K562 (cell line): Measurements from ENCODE around the gene XRCC5. TPM values are rescaled to one million over a fixed set of nuclear protein-coding genes. Genes with fewer than 3 reads are reported as not detected.

Experiments
- ATAC-seq: fragments of 200-7000 bp; cut with Tn5 transposase; 3 replicates; pipeline ENCODE4 v1.9.1; 2020; ENCODE audit warnings: moderate library complexity
- BruUV-seq: library from RNA; stranded (reverse); fragments of 400-500 nt; replicated peaks from 2 replicates; lab custom pipeline; 2021; lab: Mats Ljungman, UMichigan
- CTCF ChIA-PET: fragments of 300-600 bp; formaldehyde crosslinking; extraction: SDS; loops from one replicate; lab custom pipeline; 2021; ENCODE audit warnings: low intra/inter-chr PET ratio; lab: Yijun Ruan, JAX
- POLR2A ChIA-PET: fragments of 300-600, 350-650 bp; sonication (Branson Sonifier 250); formaldehyde crosslinking; extraction: SDS; loops from one replicate; lab custom pipeline; 2021; ENCODE audit warnings: antibody characterized with exemption, inconsistent platforms; lab: Yijun Ruan, JAX
- DNase-seq, 4 experiments: peaks; one replicate each; pipeline versions ENCODE4 v3.0.0 to v3.0.0-alpha.2; 2011 to 2018; ENCODE audit warnings: low spot score in 3 of 4, mixed read lengths in 3 of 4; ENCODE audit errors: extremely low read depth in 1 of 4
- FAIRE-seq: peaks from 2 replicates; lab custom pipeline; 2011; peaks lifted over from hg19 to GRCh38; lab: Jason Lieb, UNC
- H2AFZ ChIP-seq: 2 replicates; pipeline ENCODE4 v1.6.0; 2011; ENCODE audit warnings: low read depth, low read length, control low read depth, inconsistent platforms
- H3K27ac ChIP-seq: fragments of 200-600 bp; 3 replicates; pipeline ENCODE4 v1.8.0; 2011; ENCODE audit warnings: low read depth, mild to moderate bottlenecking, control low read depth, inconsistent platforms, low read length, moderate library complexity, mixed read lengths; ENCODE audit errors: extremely low read depth
- H3K27me3 ChIP-seq, 2 experiments: fragments of 300-600 bp in 1 of 2; 2 replicates in 1 of 2; 3 replicates in 1 of 2; pipeline versions ENCODE4 v1.6.0 to v1.8.0; 2011; ENCODE audit warnings: inconsistent platforms in 2 of 2, low read length in 2 of 2, mild to moderate bottlenecking in 1 of 2, mixed read lengths in 1 of 2, moderate library complexity in 1 of 2; ENCODE audit not compliant: control insufficient read depth in 2 of 2, insufficient read depth in 2 of 2
- H3K36me3 ChIP-seq: fragments of 300-600 bp; 3 replicates; pipeline ENCODE4 v1.8.0; 2011; ENCODE audit warnings: mild to moderate bottlenecking, low read length, inconsistent platforms; ENCODE audit not compliant: control insufficient read depth, insufficient read depth
- H3K4me1 ChIP-seq, 2 experiments: fragments of 200-600 bp in 1 of 2; replicated peaks in 1 of 2; 2 replicates in 1 of 2; 3 replicates in 1 of 2; pipeline versions ENCODE4 v1.5.1 to v1.8.0; 2011; ENCODE audit warnings: inconsistent platforms in 2 of 2, low read length in 2 of 2, mild to moderate bottlenecking in 1 of 2, mixed read lengths in 1 of 2, moderate library complexity in 1 of 2; ENCODE audit not compliant: control insufficient read depth in 2 of 2, insufficient read depth in 2 of 2
- H3K4me2 ChIP-seq: 2 replicates; pipeline ENCODE4 v1.6.1; 2011; ENCODE audit warnings: low read length, control low read depth, inconsistent platforms, mixed read lengths; ENCODE audit not compliant: insufficient read depth
- H3K4me3 ChIP-seq: fragments of 200-600 bp; sonication (generic), shearing (Covaris generic); 2 replicates; pipeline ENCODE4 v1.5.1; 2016; ENCODE audit warnings: control low read depth, inconsistent platforms
- H3K79me2 ChIP-seq: fragments of 200-600 bp; 3 replicates; pipeline ENCODE4 v1.8.0; 2011; ENCODE audit warnings: low read length, inconsistent platforms; ENCODE audit not compliant: control insufficient read depth, insufficient read depth
- H3K9ac ChIP-seq, 2 experiments: 2 replicates each; pipeline versions ENCODE4 v1.6.0 to v1.6.1; 2011; ENCODE audit warnings: low read depth in 2 of 2, low read length in 2 of 2, control low read depth in 1 of 2, inconsistent platforms in 1 of 2, mild to moderate bottlenecking in 1 of 2, mixed read lengths in 1 of 2; ENCODE audit not compliant: insufficient read depth in 1 of 2
- H3K9me1 ChIP-seq: one replicate; pipeline ENCODE4 v1.6.0; 2011; ENCODE audit warnings: inconsistent platforms, mild to moderate bottlenecking, low read length, moderate library complexity; ENCODE audit not compliant: control insufficient read depth, insufficient read depth
- H3K9me3 ChIP-seq: replicated peaks from 2 replicates; pipeline ENCODE4 v1.5.1; 2011; ENCODE audit warnings: low read depth, low read length, inconsistent platforms; ENCODE audit not compliant: control insufficient read depth, insufficient read depth
- H4K20me1 ChIP-seq: replicated peaks from 2 replicates; pipeline ENCODE4 v1.6.1; 2011; ENCODE audit warnings: low read length, inconsistent platforms, mixed read lengths; ENCODE audit not compliant: control insufficient read depth, insufficient read depth
- BRF2 ChIP-seq: IDR thresholded peaks from 3 replicates; pipeline ENCODE4 v1.6.1; 2011; ENCODE audit warnings: borderline replicate concordance, mild to moderate bottlenecking; ENCODE audit not compliant: insufficient read length, insufficient read depth
- COPS2 ChIP-seq: fragments of 450-650 bp; conservative IDR thresholded peaks from 2 replicates; pipeline ENCODE4 v1.6.1; 2016; ENCODE audit warnings: mild to moderate bottlenecking, moderate library complexity
- DLX4 ChIP-seq: fragments of 250-450 bp; sonication (Bioruptor Pico); IDR thresholded peaks from 2 replicates; pipeline ENCODE4 v1.6.1; 2021; ENCODE audit warnings: mild to moderate bottlenecking
- MED1 ChIP-seq: sonication (generic); formaldehyde crosslinking; IDR thresholded peaks from 2 replicates; pipeline ENCODE4 v1.8.1; 2023; ENCODE audit warnings: missing genetic modification reagents, borderline replicate concordance
- MTA3 ChIP-seq: fragments of 450-650 bp; formaldehyde crosslinking; IDR thresholded peaks from 2 replicates; pipeline ENCODE4 v1.6.1; 2017; ENCODE audit warnings: mild to moderate bottlenecking, borderline replicate concordance
- RBBP5 ChIP-seq: fragments of 200-600 bp; sonication (generic); IDR thresholded peaks from 2 replicates; pipeline ENCODE4 v1.6.1; 2012; ENCODE audit warnings: borderline replicate concordance, mild to moderate bottlenecking, low read length, control low read depth, inconsistent platforms; ENCODE audit not compliant: insufficient read depth, poor library complexity, severe bottlenecking
- TAF7 ChIP-seq: fragments of 450-650 bp; IDR thresholded peaks from 2 replicates; pipeline ENCODE4 v1.6.1; 2016; ENCODE audit warnings: missing genetic modification characterization, missing compliant biosample characterization
- ZBED1 ChIP-seq: IDR thresholded peaks from 2 replicates; pipeline ENCODE4 v1.6.1; 2014
- ZC3H4 ChIP-seq: sonication (generic); formaldehyde crosslinking; IDR thresholded peaks from 2 replicates; pipeline ENCODE4 v1.9.0; 2021; ENCODE audit warnings: missing genetic modification reagents, borderline replicate concordance
- ZNF143 ChIP-seq: sonication (generic); formaldehyde crosslinking; IDR thresholded peaks from 2 replicates; pipeline ENCODE4 v1.9.0; 2022; ENCODE audit warnings: mild to moderate bottlenecking, missing genetic modification reagents
- WGBS: fragments of 100-300 bp; shearing (Covaris generic); methylation state at CpG from one replicate; pipeline ENCODE4 v1.1.6; 2016; ENCODE audit warnings: low coverage, mixed read lengths; ENCODE audit not compliant: insufficient coverage; ENCODE audit errors: missing lambda C conversion rate; 5-methylcytosine and 5-hydroxymethylcytosine counted together
- in situ Hi-C: fragments of 300-500 bp; cut with MboI; formaldehyde crosslinking; loops from 4 replicates; pipeline ENCODE4 v1.15.0; 2018; ENCODE audit warnings: inconsistent platforms, mixed read lengths
- intact Hi-C: fragments of 100-400 bp; cut with micrococcal nuclease; formaldehyde crosslinking; loops from 2 replicates; pipeline ENCODE4 v1.14.2; 2022
- polyA plus RNA-seq, 8 experiments: library from polyadenylated mRNA; depleted of rRNA in 4 of 8; stranded (reverse) in 5 of 8; unstranded in 3 of 8; fragments of >200 nt; fragmentation: Nextera tagmentation in 2 of 8; fragmentation: Illumina TruSeq in 1 of 8; extraction: Ambion mirVana in 2 of 8; extraction: Trizol in 1 of 8; gene quantifications; 2 replicates each; pipeline versions ENCODE4 v1.2.1 to v1.2.3, GENCODE V29; 2011 to 2014; ENCODE audit warnings: inconsistent platforms in 1 of 8, missing spikeins in 1 of 8
- total RNA-seq, 7 experiments: library from RNA; depleted of rRNA in 6 of 7; stranded (reverse); fragments of >200 nt in 6 of 7; fragmentation: Illumina TruSeq in 2 of 7; extraction: Trizol in 2 of 7; gene quantifications; 2 replicates each; pipeline versions ENCODE4 v1.2.1 to v1.2.3, GENCODE V29; 2011 to 2021; ENCODE audit warnings: low replicate concordance in 1 of 7

Gene XRCC5
- total and polyA plus RNA-seq, 9 of the 15 experiments (the other 6 are each of a cell fraction or from before 2014, with no cell fraction given), result 168 to 551 (median 297) TPM

- CTCF ChIA-PET, result no interaction called here
- Histone ChIP-seq H3K36me3 (peaks cover 91% of the 10 kb centered on the region), H3K9ac (no peak overlapping the region), H3K9me1 (no peaks in the 10 kb centered on the region), H2AFZ (no peak overlapping the region), H3K27me3 (no peaks in the 10 kb centered on the region), H3K9me3 (no peaks in the 10 kb centered on the region), H3K4me1 (no peaks in the 10 kb centered on the region), H4K20me1 (no peaks in the 10 kb centered on the region), H3K27ac (no peak overlapping the region), H3K4me2 (no peak overlapping the region), H3K4me3 (no peak overlapping the region), H3K79me2 (peaks cover 9% of the 10 kb centered on the region; the same call in 1 of the 3 replicates)
- no TSS peak for BruUV-seq
- DNase-seq, result no peak
- TF ChIP-seq RBBP5 (no peak), COPS2 (no peak), ZBED1 (no peak), ZC3H4 (CRISPR knock-in tag) (no peak), TAF7 (tag) (no peak), MTA3 (no peak), BRF2 (no peak), MED1 (CRISPR knock-in tag) (no peak), DLX4 (no peak), ZNF143 (no peak)
- intact Hi-C loops (no loop called here), in situ Hi-C loops (no loop called here)
- FAIRE-seq, result no peak
- POLR2A ChIA-PET, result no interaction called here
- WGBS, result 94% methylated on average over 3 of the region's 4 CpGs
- ATAC-seq, result no peak
Observed at GRCh38 chr2:216160786-216161185, 51.6 kb downstream of the XRCC5 start.
